ENCODE results near the gene DOC2A. TPM values are rescaled to one million over a fixed set of nuclear protein-coding genes. Genes with fewer than 3 reads are reported as not detected.

Gene DOC2A
- total RNA-seq, 1 experiment from 2014 or later, result 0.63 TPM

- no peak for DNase-seq (ENCODE audit: low read depth)
These were observed 20.8 kb downstream of the DOC2A start for GRCh38 chr16:29990034-29990433.

- no peak for DNase-seq (ENCODE audit: low read depth)
These were observed 21.5 kb downstream of the DOC2A start for GRCh38 chr16:29989111-29989858.

- DNase-seq (ENCODE audit: low read depth), result no peak
These were observed 22.3 kb downstream of the DOC2A start for GRCh38 chr16:29988346-29989075.

DNA sequence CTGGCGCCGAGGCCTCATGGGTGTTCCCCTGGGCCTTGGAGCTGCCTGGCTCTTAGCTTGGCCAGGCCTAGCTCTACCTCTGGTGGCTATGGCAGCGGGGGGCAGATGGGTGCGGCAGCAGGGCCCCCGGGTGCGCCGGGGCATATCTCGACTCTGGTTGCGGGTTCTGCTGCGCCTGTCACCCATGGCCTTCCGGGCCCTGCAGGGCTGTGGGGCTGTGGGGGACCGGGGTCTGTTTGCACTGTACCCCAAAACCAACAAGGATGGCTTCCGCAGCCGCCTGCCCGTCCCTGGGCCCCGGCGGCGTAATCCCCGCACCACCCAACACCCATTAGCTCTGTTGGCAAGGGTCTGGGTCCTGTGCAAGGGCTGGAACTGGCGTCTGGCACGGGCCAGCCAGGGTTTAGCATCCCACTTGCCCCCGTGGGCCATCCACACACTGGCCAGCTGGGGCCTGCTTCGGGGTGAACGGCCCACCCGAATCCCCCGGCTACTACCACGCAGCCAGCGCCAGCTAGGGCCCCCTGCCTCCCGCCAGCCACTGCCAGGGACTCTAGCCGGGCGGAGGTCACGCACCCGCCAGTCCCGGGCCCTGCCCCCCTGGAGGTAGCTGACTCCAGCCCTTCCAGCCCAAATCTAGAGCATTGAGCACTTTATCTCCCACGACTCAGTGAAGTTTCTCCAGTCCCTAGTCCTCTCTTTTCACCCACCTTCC, 23.3 kb downstream of the DOC2A start:
- DNase-seq (ENCODE audit: low read depth), result no peak

DNA sequence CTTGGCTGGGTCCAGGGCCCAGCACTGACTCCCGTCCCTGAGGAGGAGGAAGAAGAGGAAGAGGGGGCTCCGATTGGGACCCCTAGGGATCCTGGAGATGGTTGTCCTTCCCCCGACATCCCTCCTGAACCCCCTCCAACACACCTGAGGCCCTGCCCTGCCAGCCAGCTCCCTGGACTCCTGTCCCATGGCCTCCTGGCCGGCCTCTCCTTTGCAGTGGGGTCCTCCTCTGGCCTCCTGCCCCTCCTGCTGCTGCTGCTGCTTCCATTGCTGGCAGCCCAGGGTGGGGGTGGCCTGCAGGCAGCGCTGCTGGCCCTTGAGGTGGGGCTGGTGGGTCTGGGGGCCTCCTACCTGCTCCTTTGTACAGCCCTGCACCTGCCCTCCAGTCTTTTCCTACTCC, 23.9 kb downstream of the DOC2A start:
- no peak for DNase-seq (ENCODE audit: low read depth)

- DNase-seq (ENCODE audit: low read depth), result no peak
These were observed 24.6 kb downstream of the DOC2A start for GRCh38 chr16:29986231-29986630.

- DNase-seq (ENCODE audit: low read depth), result no peak
These were observed 25.5 kb downstream of the DOC2A start for GRCh38 chr16:29985271-29985811.

DNA sequence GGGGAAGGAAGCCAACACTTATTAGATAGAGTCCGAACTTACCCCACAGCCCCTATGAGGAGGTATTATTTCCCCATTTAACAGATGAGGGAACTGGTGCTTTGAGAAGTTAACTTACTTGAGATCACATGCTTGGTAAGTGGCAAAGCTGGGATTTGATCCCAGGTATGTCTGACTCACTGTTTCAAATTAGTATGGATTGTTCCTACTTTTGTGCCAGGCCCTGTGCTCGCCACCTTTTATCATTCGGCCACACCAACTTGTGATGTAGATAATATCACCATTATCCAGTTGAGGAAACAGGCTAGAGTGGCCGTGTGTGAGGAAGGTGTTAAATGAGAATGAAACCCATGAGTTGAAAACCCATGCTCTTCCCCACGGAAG, 26.1 kb downstream of the DOC2A start:
- DNase-seq (ENCODE audit: low read depth), result no peak

DNA sequence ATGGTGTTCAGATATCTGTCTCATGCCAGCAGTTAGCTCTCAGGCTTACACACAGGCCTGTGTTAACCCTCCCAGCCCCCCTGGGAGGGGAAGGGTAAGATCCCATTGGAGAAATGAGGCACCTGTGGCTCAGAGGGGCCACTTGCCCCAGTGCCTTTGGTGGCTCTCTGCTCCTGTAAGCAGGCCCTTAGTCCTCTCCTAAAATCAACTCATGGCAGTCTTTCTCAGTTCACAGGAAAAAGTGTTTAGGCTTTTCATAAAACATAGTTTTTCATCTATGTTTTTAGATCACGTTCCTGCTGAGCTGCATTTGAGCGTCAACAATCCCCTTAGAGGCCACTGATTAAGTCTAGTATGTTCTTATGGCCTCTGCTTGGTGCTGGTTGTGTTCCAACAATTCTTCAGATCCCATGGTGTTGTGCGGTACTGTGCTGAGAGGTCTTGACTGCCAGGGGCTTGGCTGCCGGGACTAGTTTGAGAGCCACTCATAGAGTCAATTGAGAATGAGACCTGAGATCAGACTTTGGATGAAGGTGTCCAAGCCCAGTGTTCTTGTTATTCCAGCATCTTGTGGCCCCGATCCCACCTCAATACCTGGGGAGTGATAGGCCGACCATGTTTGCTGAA, 26.6 kb downstream of the DOC2A start:
- DNase-seq (ENCODE audit: low read depth), result no peak

GRCh38 chr16:29983420-29984136, 27.2 kb downstream of the DOC2A start:
- no peak for DNase-seq (ENCODE audit: low read depth)

DNA sequence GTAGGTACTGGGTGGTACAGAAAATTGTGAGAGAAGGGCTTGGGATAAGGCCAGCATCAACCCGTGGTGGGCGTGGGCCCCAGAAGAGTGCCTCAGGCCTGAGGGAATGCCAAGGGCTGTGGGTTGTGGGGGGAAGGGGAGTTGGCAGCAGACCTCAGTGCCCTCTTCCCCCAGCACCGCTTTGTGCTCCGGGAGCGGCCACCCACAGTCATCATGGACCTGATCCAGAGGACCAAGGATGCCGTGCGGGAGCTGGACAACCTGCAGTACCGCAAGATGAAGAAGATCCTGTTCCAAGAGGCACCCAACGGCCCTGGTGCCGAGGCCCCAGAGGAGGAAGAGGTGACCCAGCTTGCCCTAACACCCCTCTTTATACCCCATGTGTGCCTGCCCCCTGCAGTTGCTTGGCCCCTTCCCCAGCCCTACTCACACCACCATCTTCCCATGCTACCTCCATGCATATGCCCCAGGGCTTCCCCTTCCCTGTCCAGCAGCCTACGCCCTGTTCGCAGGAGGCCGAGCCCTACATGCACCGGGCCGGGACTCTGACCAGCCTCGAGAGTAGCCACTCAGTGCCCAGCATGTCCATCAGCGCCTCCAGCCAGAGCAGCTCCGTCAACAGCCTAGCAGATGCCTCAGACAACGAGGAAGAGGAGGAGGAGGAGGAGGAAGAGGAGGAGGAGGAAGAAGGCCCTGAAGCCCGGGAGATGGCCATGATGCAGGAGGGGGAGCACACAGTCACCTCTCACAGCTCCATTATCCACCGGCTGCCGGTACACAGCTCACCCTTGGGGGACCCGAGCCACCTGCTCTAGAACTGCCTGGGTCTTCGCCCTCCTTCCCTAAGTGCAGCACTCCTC, 28.0 kb downstream of the DOC2A start:
- DNase-seq (ENCODE audit: low read depth), result no peak

GRCh38 chr16:29978564-29979270, 32.1 kb downstream of the DOC2A start:
- no peak for DNase-seq (ENCODE audit: low read depth)

DNA sequence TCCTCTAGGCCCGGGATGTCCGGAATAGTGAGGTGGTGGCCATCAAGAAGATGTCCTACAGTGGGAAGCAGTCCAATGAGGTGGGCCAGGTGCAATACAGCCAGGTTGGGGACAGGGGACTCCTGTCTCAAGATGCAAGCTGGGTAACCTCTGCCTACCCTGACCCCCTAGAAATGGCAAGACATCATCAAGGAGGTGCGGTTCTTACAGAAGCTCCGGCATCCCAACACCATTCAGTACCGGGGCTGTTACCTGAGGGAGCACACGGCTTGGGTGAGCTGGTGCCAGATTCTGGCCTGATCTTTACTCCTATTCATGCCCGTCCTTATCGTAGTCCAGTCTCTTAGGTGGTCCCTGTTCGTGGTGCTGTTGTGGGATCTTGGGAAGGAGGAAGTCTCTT, 32.7 kb downstream of the DOC2A start:
- DNase-seq (ENCODE audit: low read depth), result no peak

DNA sequence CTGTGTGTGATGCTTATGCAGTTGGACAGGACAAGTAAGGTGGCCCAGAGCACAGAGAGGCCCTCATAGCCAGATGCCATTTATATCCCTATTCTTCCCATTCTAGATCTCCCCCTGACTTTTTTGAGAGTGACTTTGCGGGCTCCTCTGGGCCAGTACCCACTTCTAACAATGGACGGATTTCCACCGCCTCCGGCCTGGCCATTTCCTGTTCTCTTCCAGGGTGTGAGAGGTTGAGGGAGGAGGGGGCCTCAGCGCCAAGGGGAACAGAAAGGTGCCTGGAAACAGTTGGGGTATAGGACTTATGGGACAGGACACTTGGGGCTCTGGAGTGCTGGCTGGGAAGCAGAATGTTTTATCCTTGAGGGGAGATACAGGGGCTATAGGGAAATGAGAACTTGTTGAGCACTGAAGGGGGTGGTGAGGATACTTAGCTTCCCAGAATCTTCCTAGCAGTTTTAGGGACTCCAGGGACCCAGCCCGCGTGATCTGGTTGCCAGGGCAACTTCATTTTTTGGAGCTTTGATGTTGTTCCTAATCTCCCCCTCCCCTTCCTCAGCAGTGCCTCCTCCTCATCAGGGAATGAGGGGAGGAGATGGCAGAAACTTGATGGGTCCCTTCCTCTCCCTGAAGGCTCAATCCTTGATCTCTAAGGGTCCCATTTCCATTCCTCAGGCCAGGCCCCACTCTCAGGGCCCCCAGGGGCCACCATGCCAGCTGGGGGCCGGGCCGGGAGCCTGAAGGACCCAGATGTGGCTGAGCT, 33.6 kb downstream of the DOC2A start:
- DNase-seq (ENCODE audit: low read depth), result no peak

GRCh38 chr16:29975811-29976511, 34.9 kb downstream of the DOC2A start:
- DNase-seq (ENCODE audit: low read depth), result no peak

DNA sequence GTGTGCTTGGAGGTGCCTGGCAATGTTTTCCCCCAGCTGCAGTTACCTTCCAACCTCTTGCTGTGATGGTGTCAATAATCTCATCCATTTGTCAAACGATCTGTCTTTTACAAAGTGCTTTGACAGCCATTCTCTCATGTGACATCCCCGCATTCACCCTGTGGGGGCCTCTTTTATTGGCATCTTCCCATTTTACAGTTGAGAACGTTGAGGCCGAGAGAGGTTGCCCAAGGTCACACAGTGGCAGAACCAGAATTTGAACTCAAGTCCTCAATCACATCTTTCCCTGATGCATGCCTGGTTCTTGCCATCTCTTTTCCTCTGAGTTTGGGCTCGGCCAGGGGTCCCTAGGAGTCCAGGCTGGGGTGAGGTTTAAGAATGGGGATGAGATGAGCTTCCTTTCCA, 35.7 kb downstream of the DOC2A start:
- no peak for DNase-seq (ENCODE audit: low read depth)

DNA sequence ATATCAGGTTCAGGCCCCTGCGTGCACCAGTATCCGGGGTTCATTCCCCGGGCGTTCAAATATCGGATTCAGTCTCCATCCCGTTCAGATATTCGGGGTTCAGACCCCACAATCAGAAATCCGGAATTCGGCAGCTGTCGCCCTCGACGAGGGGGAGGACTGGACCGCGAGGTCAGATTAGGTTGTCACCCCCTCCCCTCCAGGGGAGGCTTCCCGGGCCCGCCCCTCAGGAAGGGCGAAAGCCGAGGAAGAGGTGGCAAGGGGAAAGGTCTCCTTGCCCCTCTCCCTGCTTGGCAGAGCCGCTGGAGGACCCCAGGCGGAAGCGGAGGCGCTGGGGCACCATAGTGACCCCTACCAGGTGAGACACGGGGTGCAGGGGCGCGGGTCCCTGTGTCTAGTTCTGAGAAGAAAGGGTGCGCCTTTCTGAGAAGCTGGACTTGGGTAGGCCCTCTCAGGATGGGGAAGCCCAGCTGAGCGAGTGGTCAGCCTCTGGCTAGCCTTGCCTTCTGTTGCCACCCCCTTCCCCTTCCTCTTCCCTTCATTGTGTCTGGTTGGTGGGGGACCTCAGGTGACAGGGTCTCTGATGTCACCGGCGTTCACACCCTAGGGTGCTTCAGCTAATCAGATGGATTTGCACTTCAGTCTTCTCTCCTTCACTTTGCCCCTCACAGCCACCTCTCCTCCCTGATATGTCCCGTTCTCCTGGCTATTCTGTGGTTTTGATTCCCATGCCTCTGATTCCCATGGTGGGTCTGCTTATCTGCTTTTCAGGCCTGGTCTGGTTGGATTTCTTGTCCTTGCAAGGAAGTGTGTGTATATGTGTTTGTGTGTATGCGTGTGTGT, 36.3 kb downstream of the DOC2A start:
- DNase-seq (ENCODE audit: low read depth), result no peak

Measured in HT1080 (cell line).